IMR-90 (cell line): ENCODE measurements around the gene TMEM14B. TPM values are rescaled to one million over a fixed set of nuclear protein-coding genes. Genes with fewer than 3 reads are reported as not detected.

Source experiments
- ATAC-seq: fragments of 200-7000 bp; cut with Tn5 transposase; 2 replicates; pipeline ENCODE4 v1.9.1; 2020; ENCODE audit warnings: low read depth, mild to moderate bottlenecking, moderate library complexity
- BruUV-seq: library from RNA; stranded (reverse); fragments of 400-500 nt; replicated peaks from 2 replicates; lab custom pipeline; 2021; lab: Mats Ljungman, UMichigan
- CTCF ChIA-PET: fragments of 300-600 bp; formaldehyde crosslinking; extraction: SDS; loops from one replicate; lab custom pipeline; 2021; ENCODE audit warnings: antibody characterized with exemption; lab: Yijun Ruan, JAX
- POLR2A ChIA-PET: fragments of 300-600 bp; sonication (Branson Sonifier 250); formaldehyde crosslinking; loops from one replicate; lab custom pipeline; 2022; ENCODE audit warnings: antibody characterized with exemption; ENCODE audit not compliant: unreplicated experiment; lab: Charles Lee
- DNase-seq: peaks from one replicate; pipeline ENCODE4 v3.0.0; 2013
- H2AFZ ChIP-seq: replicated peaks from 2 replicates; pipeline ENCODE3; 2013; ENCODE audit warnings: low read length, mild to moderate bottlenecking; ENCODE audit not compliant: poor library complexity
- H2AK5ac ChIP-seq: 2 replicates; pipeline ENCODE4 v1.6.1; 2013; ENCODE audit warnings: low read depth, low read length, inconsistent platforms
- H2AK9ac ChIP-seq: replicated peaks from 2 replicates; pipeline ENCODE3; 2013; ENCODE audit warnings: mild to moderate bottlenecking, low read depth, low read length, moderate library complexity; ENCODE audit not compliant: poor library complexity
- H2BK120ac ChIP-seq: 2 replicates; pipeline ENCODE4 v1.6.1; 2013; ENCODE audit warnings: low read depth, low read length, inconsistent platforms
- H2BK15ac ChIP-seq: 3 replicates; pipeline ENCODE4 v1.6.1; 2013; ENCODE audit warnings: low read depth, low read length, inconsistent platforms
- H2BK20ac ChIP-seq: 2 replicates; pipeline ENCODE4 v1.6.1; 2013; ENCODE audit warnings: low read depth, mild to moderate bottlenecking, inconsistent platforms, low read length, moderate library complexity
- H2BK5ac ChIP-seq: 2 replicates; pipeline ENCODE4 v1.6.1; 2013; ENCODE audit warnings: mild to moderate bottlenecking, low read depth, low read length, inconsistent platforms; ENCODE audit not compliant: poor library complexity, severe bottlenecking
- H3K14ac ChIP-seq: replicated peaks from 2 replicates; pipeline ENCODE4 v1.6.1; 2013; ENCODE audit warnings: low read depth, low read length, inconsistent platforms
- H3K18ac ChIP-seq: 2 replicates; pipeline ENCODE4 v1.6.1; 2013; ENCODE audit warnings: low read depth, low read length, control low read depth
- H3K23ac ChIP-seq: 2 replicates; pipeline ENCODE4 v1.6.1; 2013; ENCODE audit warnings: low read depth, low read length, inconsistent platforms
- H3K27ac ChIP-seq: 2 replicates; pipeline ENCODE4 v1.5.1; 2013; ENCODE audit warnings: mild to moderate bottlenecking, control low read depth, low read length; ENCODE audit not compliant: insufficient read depth
- H3K27me3 ChIP-seq: 2 replicates; pipeline ENCODE4 v1.6.1; 2013; ENCODE audit warnings: low read length; ENCODE audit not compliant: control insufficient read depth, insufficient read depth
- H3K36me3 ChIP-seq: 2 replicates; pipeline ENCODE4 v1.6.1; 2013; ENCODE audit warnings: low read length, mixed read lengths; ENCODE audit not compliant: control insufficient read depth, insufficient read depth
- H3K4ac ChIP-seq: 2 replicates; pipeline ENCODE4 v1.6.1; 2013; ENCODE audit warnings: low read depth, low read length, inconsistent platforms
- H3K4me1 ChIP-seq: 2 replicates; pipeline ENCODE4 v1.6.1; 2013; ENCODE audit warnings: low read length, mixed read lengths; ENCODE audit not compliant: control insufficient read depth, insufficient read depth
- H3K4me2 ChIP-seq: 2 replicates; pipeline ENCODE4 v1.6.1; 2013; ENCODE audit warnings: low read depth, mild to moderate bottlenecking, control low read depth, low read length, moderate library complexity
- H3K4me3 ChIP-seq: 2 replicates; pipeline ENCODE4 v1.5.1; 2013; ENCODE audit warnings: low read depth, mild to moderate bottlenecking, control low read depth, low read length, moderate library complexity; ENCODE audit not compliant: insufficient read depth
- H3K56ac ChIP-seq: 2 replicates; pipeline ENCODE4 v1.6.1; 2013; ENCODE audit warnings: low read length, inconsistent platforms; ENCODE audit not compliant: insufficient read depth; ENCODE audit errors: extremely low read depth
- H3K79me1 ChIP-seq, 2 experiments: 2 replicates each; pipeline ENCODE4 v1.6.1; 2013; ENCODE audit warnings: low read length in 2 of 2, inconsistent platforms in 1 of 2, low read depth in 1 of 2
- H3K9ac ChIP-seq: 2 replicates; pipeline ENCODE4 v1.6.1; 2013; ENCODE audit warnings: low read depth, low read length, control low read depth
- H3K9me1 ChIP-seq: 2 replicates; pipeline ENCODE4 v1.6.1; 2013; ENCODE audit warnings: low read length, inconsistent platforms; ENCODE audit not compliant: insufficient read depth
- H3K9me3 ChIP-seq: 2 replicates; pipeline ENCODE4 v1.6.1; 2013; ENCODE audit warnings: low read length; ENCODE audit not compliant: control insufficient read depth, insufficient read depth
- H4K20me1 ChIP-seq: 2 replicates; pipeline ENCODE4 v1.6.1; 2013; ENCODE audit warnings: low read length, inconsistent platforms; ENCODE audit not compliant: insufficient read depth
- H4K5ac ChIP-seq: 2 replicates; pipeline ENCODE4 v1.6.1; 2013; ENCODE audit warnings: mild to moderate bottlenecking, low read depth, low read length, control low read depth
- H4K8ac ChIP-seq, 2 experiments: 2 replicates each; pipeline ENCODE4 v1.6.1; 2013; ENCODE audit warnings: low read depth in 2 of 2, low read length in 2 of 2, control low read depth in 1 of 2, inconsistent platforms in 1 of 2
- H4K91ac ChIP-seq: 2 replicates; pipeline ENCODE4 v1.6.1; 2013; ENCODE audit warnings: low read depth, low read length, inconsistent platforms; ENCODE audit not compliant: insufficient read depth
- BHLHE40 ChIP-seq: fragments of 150-350 bp; IDR thresholded peaks from 2 replicates; pipeline ENCODE4 v1.6.1; 2016; ENCODE audit warnings: mild to moderate bottlenecking, low read depth, low read length
- CEBPB ChIP-seq: IDR thresholded peaks from 2 replicates; pipeline ENCODE4 v1.6.1; 2012; ENCODE audit warnings: low read depth, low read length, improper control_type of control experiment
- CHD1 ChIP-seq: IDR thresholded peaks from 2 replicates; pipeline ENCODE4 v1.6.1; 2012; ENCODE audit warnings: low read depth, low read length, improper control_type of control experiment
- CTCF ChIP-seq: conservative IDR thresholded peaks from 2 replicates; pipeline ENCODE4 v1.5.1; 2012; ENCODE audit warnings: mild to moderate bottlenecking, low read depth, low read length, improper control_type of control experiment
- ELK1 ChIP-seq: fragments of 150-350 bp; IDR thresholded peaks from 2 replicates; pipeline ENCODE4 v1.6.1; 2016; ENCODE audit warnings: low read depth, mild to moderate bottlenecking, low read length, moderate library complexity, borderline replicate concordance
- FOS ChIP-seq: fragments of 150-350 bp; IDR thresholded peaks from 2 replicates; pipeline ENCODE4 v1.6.1; 2016; ENCODE audit warnings: low read depth, low read length
- MAFK ChIP-seq: IDR thresholded peaks from 2 replicates; pipeline ENCODE4 v1.6.1; 2012; ENCODE audit warnings: low read depth, low read length, improper control_type of control experiment
- MAZ ChIP-seq: IDR thresholded peaks from 2 replicates; pipeline ENCODE4 v1.6.1; 2012; ENCODE audit warnings: low read depth, mild to moderate bottlenecking, low read length, improper control_type of control experiment, moderate library complexity, borderline replicate concordance
- MXI1 ChIP-seq: IDR thresholded peaks from 2 replicates; pipeline ENCODE4 v1.6.1; 2012; ENCODE audit warnings: low read depth, mild to moderate bottlenecking, low read length, moderate library complexity, borderline replicate concordance
- NFE2L2 ChIP-seq: fragments of 150-350 bp; IDR thresholded peaks from 2 replicates; pipeline ENCODE4 v1.6.1; 2016; ENCODE audit warnings: low read depth, mild to moderate bottlenecking, low read length
- POLR2A ChIP-seq: IDR thresholded peaks from 2 replicates; pipeline ENCODE4 v1.6.1; 2012; ENCODE audit warnings: mild to moderate bottlenecking, low read depth, low read length
- RAD21 ChIP-seq: IDR thresholded peaks from 2 replicates; pipeline ENCODE4 v1.6.1; 2012; ENCODE audit warnings: low read length, improper control_type of control experiment
- RCOR1 ChIP-seq: IDR thresholded peaks from 2 replicates; pipeline ENCODE4 v1.6.1; 2012; ENCODE audit warnings: mild to moderate bottlenecking, low read length, improper control_type of control experiment; ENCODE audit not compliant: insufficient replicate concordance
- RFX5 ChIP-seq: IDR thresholded peaks from 2 replicates; pipeline ENCODE4 v1.8.0; 2012; ENCODE audit warnings: low read depth, mild to moderate bottlenecking, low read length, moderate library complexity
- SMC3 ChIP-seq: fragments of 150-350 bp; IDR thresholded peaks from 2 replicates; pipeline ENCODE4 v1.6.1; 2016; ENCODE audit warnings: low read depth, mild to moderate bottlenecking, antibody characterized with exemption, low read length, moderate library complexity
- USF2 ChIP-seq: fragments of 150-350 bp; IDR thresholded peaks from 2 replicates; pipeline ENCODE4 v1.6.1; 2017; ENCODE audit warnings: mild to moderate bottlenecking, antibody characterized with exemption, low read length, low read depth
- WGBS, 2 experiments: methylation state at CpG; one replicate each; pipeline versions ENCODE4 v1.1.5 to v1.1.7; 2013; ENCODE audit warnings: missing lambda C conversion rate in 2 of 2; ENCODE audit not compliant: insufficient read length in 1 of 2; ENCODE audit errors: extremely low coverage in 2 of 2; 5-methylcytosine and 5-hydroxymethylcytosine counted together
- dilution Hi-C: fragments of 300-500 bp; cut with HindIII; formaldehyde crosslinking; loops from one replicate; pipeline ENCODE4 v1.14.3; 2018; ENCODE audit warnings: low sequenced_read_pairs; ENCODE audit not compliant: unreplicated experiment
- in situ Hi-C: fragments of 300-500 bp; cut with MboI; formaldehyde crosslinking; loops from 3 replicates; pipeline ENCODE4 v1.14.3; 2019; ENCODE audit warnings: low sequenced_read_pairs, inconsistent platforms, mixed read lengths
- intact Hi-C: fragments of 100-400 bp; cut with micrococcal nuclease; formaldehyde crosslinking; loops from 2 replicates; pipeline ENCODE4 v1.10.0; 2022
- polyA plus RNA-seq, 3 experiments: library from polyadenylated mRNA; depleted of rRNA; stranded (reverse); fragments of >200 nt; gene quantifications; 2 replicates each; pipeline ENCODE4 v1.2.3, GENCODE V29; 2012; ENCODE audit warnings: low replicate concordance in 1 of 3
- total RNA-seq: library from RNA; depleted of rRNA; stranded (reverse); fragments of >200 nt; gene quantifications from 2 replicates; pipeline ENCODE4 v1.2.3, GENCODE V29; 2012

Gene TMEM14B
- total and polyA plus RNA-seq, 2 of the 4 experiments (the other 2 are of a cell fraction): 66.5 to 81.4 TPM

GRCh38 chr6:10730254-10730653 is 17.4 kb upstream of the TMEM14B start:
- DNase-seq: no peak
- POLR2A ChIA-PET: no interaction called here

More at GRCh38 chr6:10730254-10730653, 17.4 kb upstream of the TMEM14B start:
- intact Hi-C loops (no loop called here), in situ Hi-C loops (loop anchor here (25.0 kb wide), 1 partner anchor 1243 kb away; no protein-coding TSS in a partner anchor), dilution Hi-C loops (no loop called here)
- Histone ChIP-seq H3K4me2 (no peak overlapping the region), H2BK15ac (no peak overlapping the region), H4K91ac (no peak overlapping the region), H2BK120ac (no peak overlapping the region), H2BK5ac (no peak overlapping the region), H3K79me1 (peaks cover 17 to 42% of the 10 kb centered on the region in 2 experiments), H3K14ac (no peak overlapping the region), H3K4ac (no peak overlapping the region), H3K4me1 (peaks cover 1% of the 10 kb centered on the region; the same call in 1 of the 2 replicates), H3K27ac (no peak overlapping the region), H2AK5ac (no peak overlapping the region), H3K4me3 (no peak overlapping the region), H3K56ac (no peak overlapping the region), H3K27me3 (no peaks in the 10 kb centered on the region), H3K9ac (no peak overlapping the region), H3K18ac (no peak overlapping the region), H3K23ac (no peak overlapping the region), H2AFZ (no peak overlapping the region), H4K5ac (no peak overlapping the region), H2AK9ac (no peak overlapping the region), H4K20me1 (peaks cover 3% of the 10 kb centered on the region; the same call in 1 of the 2 replicates), H3K36me3 (peaks cover 54% of the 10 kb centered on the region), H2BK20ac (no peak overlapping the region), H3K9me3 (no peaks in the 10 kb centered on the region), H3K9me1 (peaks cover 3% of the 10 kb centered on the region; the same call in 1 of the 2 replicates), H4K8ac (no peak overlapping the region)
- 80% methylated on average over 1 of the region's 3 CpGs; no CpG with 5 or more reads in 1 of the 2 experiments for WGBS, 2 experiments
- CTCF ChIA-PET: no interaction called here
- no peak for ATAC-seq
- TF ChIP-seq CEBPB (no peak), CHD1 (no peak), BHLHE40 (no peak), RAD21 (no peak), RCOR1 (no peak), RFX5 (no peak), MAZ (no peak), USF2 (no peak), MAFK (no peak), MXI1 (no peak), ELK1 (no peak), NFE2L2 (no peak), SMC3 (no peak), CTCF (no peak), FOS (no peak), POLR2A (no peak)
- BruUV-seq: no TSS peak
